ENCODE data around the gene CHN2.
"Not testable (repeated sequence)": the region's sequence is repeated elsewhere in the genome, so short reads cannot be mapped to it uniquely, and the experiment has no call there.

DNA sequence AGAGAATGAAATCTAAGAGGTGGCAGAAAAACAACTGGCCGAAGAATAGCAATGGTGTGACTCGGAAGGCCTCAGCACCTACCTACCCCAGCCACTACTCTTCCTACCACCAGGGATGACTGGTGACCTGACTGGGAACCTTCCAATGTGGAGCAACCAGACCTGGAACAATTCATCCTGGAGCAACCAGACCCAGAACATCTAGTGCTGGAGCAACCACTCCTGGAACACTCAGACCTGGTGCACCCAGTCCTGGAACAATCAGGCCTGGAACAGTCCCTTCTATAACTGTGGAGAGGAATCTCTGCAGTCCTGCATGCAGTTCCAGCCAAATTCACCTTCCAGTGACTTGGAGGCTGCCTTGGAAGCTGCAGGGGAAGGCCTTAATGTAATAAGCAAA is 18.2 kb downstream of the CHN2 start:
- not testable (repeated sequence) for TF ChIP-seq POLR2A, CTCF, POLR2AphosphoS5 (IDR thresholded peaks at IDR 0.05)

Data from prostate gland (tissue), 2 donors.